HepG2 (cell line): ENCODE data around the gene NOVA2. TPM values are rescaled to one million over a fixed set of nuclear protein-coding genes. Genes with fewer than 3 reads are reported as not detected.

Source experiments
- AFF4 ChIP-seq: sonication (generic); formaldehyde crosslinking; IDR thresholded peaks from 2 replicates; pipeline ENCODE4 v1.4.0; 2020; ENCODE audit warnings: missing genetic modification reagents
- FOXM1 ChIP-seq: sonication (generic); formaldehyde crosslinking; IDR thresholded peaks from 2 replicates; pipeline ENCODE4 v1.5.0; 2020; ENCODE audit warnings: missing genetic modification reagents
- KAT2B ChIP-seq: fragments of 150-350 bp; IDR thresholded peaks from 2 replicates; pipeline ENCODE4 v1.6.1; 2014; ENCODE audit warnings: low read depth, low read length, borderline replicate concordance
- KDM2A ChIP-seq: sonication (generic); formaldehyde crosslinking; IDR thresholded peaks from 2 replicates; pipeline ENCODE4 v1.4.0; 2020; ENCODE audit warnings: low read depth, missing genetic modification reagents, borderline replicate concordance
- NFYB ChIP-seq: sonication (generic); formaldehyde crosslinking; IDR thresholded peaks from 2 replicates; pipeline ENCODE4 v1.4.0; 2020; ENCODE audit warnings: missing genetic modification reagents
- NKX3-1 ChIP-seq: sonication (generic); formaldehyde crosslinking; IDR thresholded peaks from 2 replicates; pipeline ENCODE4 v1.5.0; 2020; ENCODE audit warnings: missing genetic modification reagents
- NR3C1 ChIP-seq: sonication (generic); formaldehyde crosslinking; IDR thresholded peaks from 2 replicates; pipeline ENCODE4 v1.4.0; 2020; ENCODE audit warnings: missing genetic modification reagents
- PTBP1 ChIP-seq: fragments of 200-400 bp; formaldehyde crosslinking; IDR thresholded peaks from 2 replicates; pipeline ENCODE4 v1.6.1; 2018; ENCODE audit warnings: low read length, low read depth; ENCODE audit not compliant: poor library complexity, severe bottlenecking
- RXRB ChIP-seq: IDR thresholded peaks from 2 replicates; pipeline ENCODE4 v1.6.1; 2016; ENCODE audit warnings: borderline replicate concordance, missing genetic modification reagents, missing compliant biosample characterization
- SP4 ChIP-seq: sonication (generic); formaldehyde crosslinking; IDR thresholded peaks from 2 replicates; pipeline ENCODE4 v1.8.1; 2023; ENCODE audit warnings: mild to moderate bottlenecking, missing genetic modification reagents
- TAF15 ChIP-seq: fragments of 200-400 bp; formaldehyde crosslinking; IDR thresholded peaks from one replicate; pipeline ENCODE4 v1.6.1; 2018; ENCODE audit warnings: mild to moderate bottlenecking, low read depth, low read length; ENCODE audit not compliant: poor library complexity, severe bottlenecking
- ZBTB49 ChIP-seq: sonication (generic); formaldehyde crosslinking; IDR thresholded peaks from 2 replicates; pipeline ENCODE4 v1.4.0; 2020; ENCODE audit warnings: missing genetic modification reagents, borderline replicate concordance
- ZFAT ChIP-seq: sonication (generic); formaldehyde crosslinking; conservative IDR thresholded peaks from 2 replicates; pipeline ENCODE4 v1.8.1; 2023; ENCODE audit warnings: missing genetic modification reagents, inconsistent platforms
- ZNF225 ChIP-seq: sonication (generic); formaldehyde crosslinking; IDR thresholded peaks from 2 replicates; pipeline ENCODE4 v1.4.0; 2020; ENCODE audit warnings: mild to moderate bottlenecking, missing genetic modification reagents
- ZNF30 ChIP-seq: sonication (generic); formaldehyde crosslinking; IDR thresholded peaks from 2 replicates; pipeline ENCODE4 v1.5.0; 2020; ENCODE audit warnings: mild to moderate bottlenecking, missing genetic modification reagents
- ZNF333 ChIP-seq: sonication (generic); formaldehyde crosslinking; IDR thresholded peaks from 2 replicates; pipeline ENCODE4 v1.4.0; 2020; ENCODE audit warnings: mild to moderate bottlenecking, missing genetic modification reagents, borderline replicate concordance
- ZNF503 ChIP-seq: sonication (generic); formaldehyde crosslinking; IDR thresholded peaks from 2 replicates; pipeline ENCODE4 v1.4.0; 2020; ENCODE audit warnings: missing genetic modification reagents
- ZNF580 ChIP-seq: IDR thresholded peaks from 2 replicates; pipeline ENCODE4 v1.6.1; 2016; ENCODE audit warnings: low read depth, borderline replicate concordance
- ZNF709 ChIP-seq: sonication (generic); formaldehyde crosslinking; IDR thresholded peaks from 2 replicates; pipeline ENCODE4 v1.5.0; 2020; ENCODE audit warnings: mild to moderate bottlenecking, missing genetic modification reagents
- ZNF891 ChIP-seq: sonication (generic); formaldehyde crosslinking; IDR thresholded peaks from 2 replicates; pipeline ENCODE4 v1.5.0; 2020; ENCODE audit warnings: mild to moderate bottlenecking, missing genetic modification reagents
- polyA plus RNA-seq, 8 experiments: library from polyadenylated mRNA; depleted of rRNA in 3 of 8; stranded (reverse) in 7 of 8; unstranded in 1 of 8; fragments of >200 nt; fragmentation: Illumina TruSeq in 4 of 8; extraction: Trizol in 4 of 8; gene quantifications; 2 replicates each; pipeline versions ENCODE4 v1.2.1 to v1.2.3, GENCODE V29; 2011 to 2016; ENCODE audit warnings: low read depth in 4 of 8, missing spikeins in 1 of 8, mixed read lengths in 1 of 8; ENCODE audit not compliant: insufficient read depth in 1 of 8
- total RNA-seq, 5 experiments: library from RNA; depleted of rRNA; stranded (reverse); fragments of >200 nt; fragmentation: Illumina TruSeq; extraction: Trizol; gene quantifications; 2 replicates each; pipeline ENCODE4 v1.2.3, GENCODE V29; 2016; ENCODE audit warnings: low read depth in 1 of 5
- TF ChIP-seq, protein P1 (sequence below), 2 experiments: fragments of 450-650 bp in 1 of 2; sonication (generic) in 1 of 2; formaldehyde crosslinking; IDR thresholded peaks; 2 replicates each; pipeline versions ENCODE4 v1.5.0 to v1.8.0; 2020 to 2022; ENCODE audit warnings: mild to moderate bottlenecking in 1 of 2, missing genetic modification reagents in 1 of 2

Gene NOVA2
- total and polyA plus RNA-seq, 2 of the 13 experiments (the other 11 are each of a cell fraction or from before 2014, with no cell fraction given) = not detected

DNA sequence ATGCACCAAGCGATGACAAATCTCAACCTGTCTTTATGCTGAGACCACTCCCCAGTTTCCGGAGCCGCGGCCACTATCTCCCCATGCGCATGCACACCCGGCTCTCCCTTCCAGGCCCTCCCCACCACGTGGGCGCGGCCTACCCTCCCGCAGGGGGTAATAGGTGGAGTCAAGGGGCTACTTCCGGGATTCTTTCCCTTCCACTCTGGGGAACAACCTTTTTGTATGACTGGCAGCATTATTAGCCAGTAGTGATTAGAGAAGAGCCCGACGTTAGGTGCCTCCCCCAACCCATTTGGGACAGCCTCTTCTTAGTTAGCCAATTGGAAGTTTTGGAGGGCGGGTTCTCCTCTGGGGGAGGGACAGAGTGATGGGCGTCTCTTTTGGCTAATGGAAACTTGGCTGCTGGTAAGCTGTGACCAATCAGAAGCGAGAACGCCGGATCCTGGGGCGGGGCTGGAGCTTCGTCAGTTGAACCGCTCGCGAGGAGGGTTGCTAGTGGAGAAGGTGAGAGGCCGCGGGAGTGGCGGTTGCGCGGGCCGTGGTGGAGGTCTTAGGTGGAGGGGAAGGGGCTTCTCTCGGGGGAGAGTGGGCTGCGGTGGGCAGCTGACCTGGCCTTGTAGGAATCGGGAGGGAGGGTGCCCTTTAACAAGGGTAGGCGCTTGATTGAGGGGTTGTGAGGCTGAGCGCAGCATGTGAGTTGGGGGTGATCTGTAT is 21.5 kb upstream of the NOVA2 start, which contains the start of gene CCDC61 (continued):
- TF ChIP-seq AFF4 (no peak), PTBP1 (no peak), ZNF30 (CRISPR knock-in tag) (no peak), TAF15 (no peak), ZNF333 (CRISPR knock-in tag) (no peak), NR3C1 (CRISPR knock-in tag) (no peak), ZNF580 (CRISPR knock-in tag) (no peak), NKX3-1 (no peak), RXRB (CRISPR knock-in tag) (no peak), KDM2A (peak; percentile 48), ZNF709 (CRISPR knock-in tag) (no peak), ZNF503 (no peak), SP4 (CRISPR knock-in tag) (peak; percentile 97), ZBTB49 (CRISPR knock-in tag) (no peak), NFYB (peak; percentile 96), ZFAT (CRISPR knock-in tag) (no peak), KAT2B (no peak), ZNF891 (CRISPR knock-in tag) (no peak), ZNF225 (CRISPR knock-in tag) (no peak), FOXM1 (CRISPR knock-in tag) (no peak)
- TF ChIP-seq, protein P1, sequence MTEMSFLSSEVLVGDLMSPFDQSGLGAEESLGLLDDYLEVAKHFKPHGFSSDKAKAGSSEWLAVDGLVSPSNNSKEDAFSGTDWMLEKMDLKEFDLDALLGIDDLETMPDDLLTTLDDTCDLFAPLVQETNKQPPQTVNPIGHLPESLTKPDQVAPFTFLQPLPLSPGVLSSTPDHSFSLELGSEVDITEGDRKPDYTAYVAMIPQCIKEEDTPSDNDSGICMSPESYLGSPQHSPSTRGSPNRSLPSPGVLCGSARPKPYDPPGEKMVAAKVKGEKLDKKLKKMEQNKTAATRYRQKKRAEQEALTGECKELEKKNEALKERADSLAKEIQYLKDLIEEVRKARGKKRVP (CRISPR knock-in tag; IDR thresholded peaks at IDR 0.05) = no peak
